Heart left ventricle (tissue), 13 donors: ENCODE data around the gene PSMB10.
"Not testable (repeated sequence)": the region's sequence is repeated elsewhere in the genome, so short reads cannot be mapped to it uniquely, and the experiment has no call there.

Source experiments
- CTCF ChIP-seq, 12 donors: fragments of 200-600 bp; sonication (generic) in 4 of 12; IDR thresholded peaks; one replicate each; pipeline versions ENCODE4 v1.5.0 to v1.8.0; 2018 to 2022; ENCODE audit warnings: antibody characterized with exemption in 12 of 12, mild to moderate bottlenecking in 5 of 12
- POLR2A ChIP-seq, 2 donors: fragments of 450-650 bp; IDR thresholded peaks; one replicate each; pipeline ENCODE4 v1.6.1; 2017; ENCODE audit warnings: antibody characterized with exemption in 2 of 2, mild to moderate bottlenecking in 2 of 2, moderate library complexity in 2 of 2
- donor health status: ischemic (EF 13 %, LVEDD 7.1; RV severe dilation, severe dysfunction).
- donor health status: DM: no; HTN: yes; CAD: no.
- donor health status: DM: no; HTN: no; CAD: no.
- donor health status: ischemic (EF 25% LVEDD 6.9; RV normal size, moderate dysfunction).
- donor health status: ischemic (EF 25% LVEDD 5.7; RV mildly dilated, moderate dysfunction).
- donor health status: ischemic (EF 35%, LVEDD 5.7; RV mildly dilated, moderate dysfunction).
- donor health status: nonischemic (EF 11% LVEDD 7.7; RV severe dilation, severe dysfunction).
- donor health status: DM: yes; HTN: yes; CAD: no.
- donor health status: PGD.
- donor health status: ischemic (EF 29% LVEDD 5.4; RV normal size, mild dysfunction).
- donor health status: nonischemic (EF 23%, LVEDD 6.1; RV moderate dilation, normal function).

DNA sequence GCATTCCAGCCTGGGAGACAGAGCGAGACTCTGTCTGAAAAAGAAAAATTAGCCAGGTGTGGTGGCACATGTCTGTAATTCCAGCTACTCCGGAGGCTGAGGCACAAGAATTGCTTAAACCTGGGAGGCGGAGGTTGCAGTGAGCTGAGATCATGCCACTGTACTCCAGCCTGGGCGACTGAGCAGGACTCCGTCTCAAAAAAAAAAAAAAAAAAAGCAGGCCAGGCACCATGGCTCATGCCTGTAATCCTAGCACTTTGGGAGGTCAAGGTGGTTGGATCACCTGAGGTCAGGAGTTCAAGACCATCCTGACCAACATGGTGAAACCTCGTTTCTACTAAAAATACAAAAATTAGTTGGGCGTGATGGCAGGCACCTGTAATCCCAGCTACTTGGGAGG lies 35.6 kb upstream of the PSMB10 start:
- not testable (repeated sequence) for TF ChIP-seq CTCF, POLR2A (IDR thresholded peaks at IDR 0.05)
